Renal pelvis (tissue), 4 donors: ENCODE data around the gene TBC1D16. TPM values are rescaled to one million over a fixed set of nuclear protein-coding genes. Genes with fewer than 3 reads are reported as not detected.

ENCODE experiments used
- DNase-seq: peaks from one replicate; pipeline ENCODE4 v3.0.0-alpha.2; 2013
- polyA plus RNA-seq, 3 donors: library from polyadenylated mRNA; unstranded; fragments of 120-200 nt; gene quantifications; one replicate each; pipeline ENCODE4 v1.2.1, GENCODE V29; 2013; ENCODE audit not compliant: insufficient read length in 3 of 3

Gene TBC1D16
- polyA plus RNA-seq, 3 donors, result 32.7 to 44.9 (median 36.6) TPM

DNA sequence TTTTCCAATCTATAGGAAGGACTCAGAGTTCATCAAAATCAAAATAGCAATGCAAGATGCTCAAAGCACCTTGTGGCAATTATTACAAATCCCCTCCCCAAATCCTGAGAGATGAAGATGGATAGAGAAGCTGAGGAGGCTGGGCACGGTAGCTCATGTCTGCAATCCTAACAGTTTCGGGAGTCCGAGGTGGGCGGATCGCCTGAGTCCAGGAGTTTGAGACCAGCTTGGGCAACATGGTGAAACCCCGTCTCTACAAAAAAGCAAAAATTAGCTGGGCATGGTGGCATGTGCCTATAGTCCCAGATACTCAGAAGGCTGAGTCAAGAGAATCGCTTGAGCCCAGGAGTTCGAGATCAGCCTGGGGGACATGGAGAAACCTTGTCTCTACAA, 8.6 kb downstream of the TBC1D16 start:
- DNase-seq, result no peak

DNA sequence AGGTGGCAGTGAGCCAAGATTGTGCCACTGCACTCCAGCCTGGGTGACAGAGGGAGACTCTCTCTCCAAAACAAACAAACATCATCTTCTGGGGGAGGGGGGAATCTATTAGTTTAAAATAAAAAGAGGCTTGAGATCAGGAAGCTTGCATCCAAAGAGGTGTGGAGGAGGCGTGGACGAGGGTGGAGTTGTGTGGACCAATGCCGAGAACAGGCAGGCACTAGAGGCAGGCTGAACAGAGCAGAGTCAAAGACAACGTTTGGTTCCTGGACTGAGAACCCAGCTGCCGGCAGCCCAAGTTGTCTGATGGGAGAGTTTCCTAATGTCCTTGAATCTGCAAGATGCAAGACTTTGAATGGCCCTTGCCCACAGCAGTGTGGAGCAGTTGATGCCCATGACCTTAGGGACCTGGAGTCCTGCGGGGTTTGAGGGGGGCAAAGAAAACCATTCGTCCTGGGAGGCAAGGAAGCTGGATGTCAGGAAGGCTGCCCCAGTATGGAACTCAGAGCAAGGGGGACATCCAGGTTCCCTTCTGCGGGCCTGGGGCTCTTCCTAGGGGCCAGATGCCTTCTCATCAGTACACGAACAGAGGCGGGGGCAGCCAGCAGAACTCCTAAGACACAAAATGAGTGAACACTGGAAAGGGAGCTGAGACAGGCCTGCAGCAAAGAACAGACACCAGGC, 9.2 kb downstream of the TBC1D16 start:
- DNase-seq, result no peak

DNA sequence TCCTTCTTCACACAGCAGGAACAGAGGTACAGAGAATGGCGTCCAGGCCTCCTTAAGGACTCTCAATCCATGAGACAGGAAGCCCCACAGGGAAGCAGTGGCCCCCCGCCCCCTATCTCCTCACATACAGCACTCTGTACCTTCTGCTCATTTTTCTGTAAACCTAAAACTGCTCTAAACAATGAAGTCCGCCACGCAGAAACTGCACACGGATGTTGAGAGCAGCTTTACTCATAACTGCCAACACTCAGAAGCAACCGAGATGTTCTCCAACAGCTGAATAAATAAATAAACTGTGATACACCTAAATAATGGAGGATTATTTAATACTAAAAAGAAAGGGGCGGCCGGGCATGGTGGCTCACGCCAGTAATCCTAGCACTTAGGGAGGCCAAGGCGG, 9.9 kb downstream of the TBC1D16 start:
- DNase-seq, result no peak

DNA sequence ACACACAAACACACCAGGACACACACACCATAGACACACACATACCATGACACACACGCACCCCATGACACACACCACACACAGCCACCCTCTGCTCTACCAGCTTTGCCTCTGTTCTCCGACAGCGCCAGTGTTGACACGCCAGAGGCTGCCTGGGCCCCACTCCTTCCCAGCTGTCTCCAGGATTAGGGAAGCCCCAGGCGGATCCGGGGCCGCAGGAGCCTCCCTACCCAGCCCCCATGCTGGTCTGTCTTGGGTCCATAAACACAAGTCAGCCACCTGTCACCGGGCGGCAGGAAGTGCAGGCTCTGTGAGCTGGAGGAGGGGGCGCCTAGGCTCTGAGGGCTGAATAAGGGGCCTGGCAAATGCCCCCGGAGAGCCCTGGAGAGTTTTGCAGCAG, 10.5 kb downstream of the TBC1D16 start:
- DNase-seq, result no peak

DNA sequence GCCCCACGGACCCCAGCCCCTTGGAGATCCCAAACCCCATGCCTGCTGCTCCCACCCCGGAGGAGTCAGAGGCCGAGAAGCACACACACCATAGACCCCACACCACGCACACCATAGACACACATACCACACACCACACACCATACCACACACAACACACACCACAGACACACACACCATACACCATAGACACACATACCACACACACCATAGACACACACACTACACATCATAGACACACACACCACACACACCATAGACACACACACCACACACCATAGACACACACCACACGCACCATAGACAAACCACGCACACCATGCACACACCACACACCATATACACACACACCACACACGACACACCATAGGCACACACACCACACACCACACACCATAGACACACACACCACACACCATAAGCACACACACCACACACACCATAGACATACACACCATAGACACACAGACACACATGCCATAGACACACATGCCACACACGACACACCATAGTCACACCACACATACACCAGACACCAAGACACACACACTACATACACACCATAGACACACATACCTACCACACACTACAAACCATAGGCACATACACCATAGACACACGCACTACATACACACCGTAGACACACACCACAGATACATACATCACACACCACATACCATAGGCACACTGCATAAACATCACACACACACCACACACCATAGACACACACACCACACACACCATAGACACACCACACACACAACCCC, 11.3 kb downstream of the TBC1D16 start:
- DNase-seq, result no peak

DNA sequence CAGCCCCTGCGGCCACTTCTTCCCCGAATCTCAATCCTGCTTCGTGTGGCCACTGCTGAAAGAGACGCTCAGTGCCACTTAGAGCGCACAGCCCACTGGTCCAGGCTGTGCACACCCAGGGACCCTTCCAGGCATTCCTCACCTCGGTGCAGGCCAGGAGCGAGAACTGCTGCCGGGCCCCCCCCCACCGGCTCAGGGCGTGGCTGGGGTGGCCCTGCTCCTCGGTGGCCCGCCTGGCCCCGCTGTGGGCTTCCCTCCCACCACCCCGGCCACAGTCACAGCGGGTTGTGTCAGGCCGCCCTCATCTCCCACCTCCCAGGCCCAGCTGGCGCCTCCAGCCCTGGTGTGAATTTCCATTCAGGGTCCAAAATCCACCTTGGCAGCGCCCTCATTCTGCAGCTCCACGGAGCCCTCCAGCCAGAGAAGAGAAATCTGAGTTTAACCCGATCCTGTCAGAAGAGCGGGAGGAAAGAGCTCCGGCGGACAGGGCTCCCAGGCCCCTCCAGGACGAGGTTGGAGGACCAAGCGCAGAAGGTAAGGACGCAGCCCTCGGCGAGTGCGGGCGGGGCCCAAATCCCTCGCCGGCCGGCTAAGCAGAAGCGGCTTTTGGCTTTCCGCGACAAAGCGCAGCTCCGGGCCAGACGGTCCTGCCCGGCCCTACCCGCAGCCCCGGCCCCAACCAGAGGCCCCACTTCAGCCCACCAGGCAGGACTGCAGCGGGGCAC, 12.0 kb downstream of the TBC1D16 start:
- DNase-seq, result no peak

DNA sequence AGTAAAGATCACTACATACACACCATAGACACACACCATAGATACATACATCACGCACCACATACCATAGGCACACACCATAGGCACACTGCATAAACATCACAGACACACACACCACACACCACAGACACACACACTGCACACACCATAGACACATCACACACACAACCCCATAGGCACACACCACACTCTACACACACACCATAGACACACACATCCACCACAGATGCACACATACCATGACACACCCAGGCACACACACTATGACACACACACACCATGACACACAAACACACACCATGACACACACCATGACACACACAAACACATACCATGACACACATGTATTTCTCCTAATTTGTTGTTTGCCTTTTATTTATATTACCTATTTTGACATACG, 14.1 kb downstream of the TBC1D16 start:
- no peak for DNase-seq

DNA sequence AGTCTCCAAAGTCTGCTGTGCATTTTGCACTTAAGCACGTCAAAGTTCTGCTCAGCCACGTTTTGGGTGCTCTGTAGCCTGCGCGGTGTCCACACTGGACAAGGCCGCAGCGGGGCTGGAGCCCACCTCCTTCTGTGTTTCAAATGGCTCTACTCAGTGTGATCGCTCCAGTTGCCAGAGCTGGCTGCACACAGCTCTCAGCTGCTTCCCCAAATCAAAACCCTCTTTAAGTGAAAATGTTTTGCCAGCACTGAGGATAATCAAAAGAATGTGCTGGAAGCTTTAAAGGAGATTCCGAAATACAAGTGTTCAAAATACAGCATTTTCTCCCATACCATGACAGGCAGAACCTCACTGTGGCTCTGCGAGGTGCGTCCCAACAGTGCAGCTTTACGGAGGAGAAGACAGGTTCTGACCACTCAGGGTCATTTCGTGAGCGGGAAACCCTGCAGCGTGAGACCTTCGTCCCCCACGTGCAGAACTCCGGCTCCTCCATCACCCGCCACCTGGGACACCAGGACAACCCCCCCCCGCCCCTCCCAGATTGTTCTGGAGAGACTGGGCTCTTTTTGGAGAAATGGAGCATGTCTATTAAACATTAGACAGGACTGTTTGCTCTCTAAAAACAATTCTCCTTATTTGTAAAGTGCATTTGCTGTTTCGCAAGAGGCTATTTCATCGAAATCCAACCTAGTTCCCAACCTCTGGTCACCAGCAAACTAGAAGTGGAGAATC, 16.6 kb downstream of the TBC1D16 start:
- no peak for DNase-seq

DNA sequence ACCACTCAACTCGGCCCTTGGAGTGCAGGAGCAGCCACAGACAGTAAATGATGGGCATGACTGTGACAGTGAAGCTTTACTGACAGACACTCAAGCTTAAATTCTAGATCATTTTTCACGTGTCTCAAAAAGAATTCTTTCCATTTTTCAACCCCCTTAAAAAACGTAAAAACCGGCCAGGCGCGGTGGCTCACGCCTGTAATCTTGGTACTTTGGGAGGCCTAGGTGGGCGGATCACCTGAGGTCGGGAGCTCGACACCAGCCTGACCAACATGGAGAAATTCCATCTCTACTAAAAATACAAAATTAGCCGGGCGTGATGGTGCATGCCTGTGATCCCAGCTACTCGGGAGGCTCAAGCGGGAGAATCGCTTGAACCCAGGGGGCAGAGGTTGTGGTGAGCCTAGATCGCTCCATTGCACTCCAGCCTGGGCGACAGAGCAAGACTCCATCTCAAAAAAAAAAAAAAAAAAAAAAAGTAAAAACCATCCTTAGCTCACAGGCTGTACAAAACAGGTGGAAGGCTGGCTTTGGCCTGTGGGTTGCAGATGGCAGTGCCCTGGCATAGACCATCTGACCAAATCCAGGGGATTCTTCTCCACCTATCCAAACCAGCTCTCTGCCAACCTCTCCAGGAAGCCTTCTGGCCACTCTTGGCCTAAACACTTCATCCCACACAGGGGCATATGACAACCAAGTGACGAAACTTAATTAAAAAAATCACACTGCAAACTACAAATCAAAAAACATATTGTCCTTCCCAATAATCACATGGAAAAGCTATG, 18.3 kb downstream of the TBC1D16 start:
- no peak for DNase-seq

DNA sequence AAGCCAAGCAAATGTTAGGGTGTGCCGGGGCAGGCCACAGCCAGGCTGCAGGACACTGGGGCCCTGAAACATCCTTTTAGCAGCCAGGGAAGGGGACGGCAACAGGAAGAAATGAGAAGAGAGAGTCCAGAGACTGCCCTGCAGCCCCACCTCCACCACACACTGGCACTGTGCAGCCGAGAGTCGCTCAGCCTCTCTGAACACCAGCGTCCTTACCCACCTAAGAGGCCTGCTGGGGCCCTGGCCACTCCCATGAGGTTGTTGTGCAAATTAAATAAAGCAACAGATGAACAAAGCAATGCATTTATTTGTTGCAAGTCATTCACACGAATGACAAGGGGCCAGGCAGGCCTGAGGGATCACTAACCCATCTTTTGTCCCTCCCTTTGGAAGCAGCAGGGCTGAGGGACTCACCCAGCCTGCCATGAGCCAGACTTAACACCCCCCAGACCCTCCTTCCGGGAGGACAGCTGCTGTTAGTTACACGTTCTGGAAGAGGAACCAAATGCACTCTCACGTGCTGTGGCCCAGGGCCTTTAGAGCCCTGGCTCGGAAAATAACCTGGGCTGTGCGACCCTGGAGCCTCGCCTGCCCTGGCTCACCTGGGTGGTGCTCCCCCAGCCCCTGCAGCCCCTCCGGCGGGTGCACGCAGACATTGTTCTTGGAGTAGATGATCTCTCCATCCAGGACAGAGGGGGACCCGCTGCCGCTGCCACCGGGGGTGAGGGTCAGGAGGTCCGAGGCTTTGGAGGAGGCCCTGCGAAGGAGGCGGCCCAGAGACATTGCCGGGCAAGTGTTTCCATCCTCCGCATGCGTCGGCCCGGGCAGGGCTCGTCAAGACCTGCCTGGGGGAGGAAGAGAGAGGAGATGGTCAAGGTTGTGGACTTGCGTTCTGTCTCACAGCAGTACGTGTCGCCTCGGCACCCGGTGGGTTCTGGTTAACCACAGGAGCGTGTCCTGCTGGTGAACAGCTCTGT, 22.6 kb downstream of the TBC1D16 start:
- DNase-seq, result no peak

DNA sequence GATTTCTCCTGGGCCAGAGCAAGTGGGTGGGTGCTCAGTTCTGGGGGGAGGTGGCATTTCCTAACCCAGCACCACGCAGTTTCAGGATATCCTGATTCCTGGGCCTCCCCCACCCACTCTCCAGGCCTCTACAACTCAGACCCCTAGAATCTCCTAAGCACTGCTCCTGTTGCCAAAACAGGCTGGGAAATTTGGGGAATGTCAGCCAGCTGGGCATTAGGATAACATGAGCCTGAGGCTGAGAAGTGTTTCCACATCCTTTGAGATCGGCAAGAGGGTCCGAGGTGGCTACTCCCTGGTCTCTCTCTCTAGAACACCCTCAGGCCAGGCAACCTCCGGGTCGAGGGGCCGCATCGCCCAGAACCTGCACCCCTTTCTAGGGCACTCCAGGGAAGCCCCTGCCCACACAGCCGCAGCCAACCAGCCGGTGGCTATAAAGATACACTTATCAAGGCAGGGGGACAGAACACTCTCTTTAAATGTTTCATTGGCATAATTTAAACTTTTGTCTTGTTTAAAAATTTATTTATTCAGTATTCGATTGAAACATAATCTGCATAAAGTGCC, 23.6 kb downstream of the TBC1D16 start:
- no peak for DNase-seq

DNA sequence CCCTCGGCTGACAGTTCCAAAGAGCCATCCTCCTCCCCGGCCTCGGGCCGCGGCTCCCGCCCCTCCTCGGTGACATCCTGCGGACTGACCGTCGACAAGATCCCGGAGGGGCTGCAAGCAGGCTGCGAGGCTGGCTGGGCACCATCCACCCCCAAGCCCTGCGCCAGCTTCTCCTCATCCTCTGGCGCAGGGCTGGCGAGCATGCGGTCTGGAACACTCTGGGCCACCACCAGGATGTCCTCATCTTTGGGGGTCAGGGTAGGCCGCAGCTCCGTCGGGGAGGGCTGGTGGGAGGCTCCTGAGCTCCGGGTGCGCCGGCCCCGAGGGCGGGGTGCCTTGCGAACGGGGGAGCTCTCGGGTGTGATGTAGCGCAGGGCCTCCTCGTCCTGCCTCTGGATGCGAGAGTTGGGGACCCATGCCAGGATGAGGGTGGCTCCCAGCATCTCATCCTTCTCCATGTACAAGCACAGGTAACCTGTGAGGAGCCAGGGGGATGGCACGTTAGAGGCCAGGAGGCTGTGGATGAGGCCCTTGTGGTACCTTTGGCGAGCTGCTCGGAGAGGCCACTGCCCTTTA, 25.3 kb downstream of the TBC1D16 start:
- no peak for DNase-seq

DNA sequence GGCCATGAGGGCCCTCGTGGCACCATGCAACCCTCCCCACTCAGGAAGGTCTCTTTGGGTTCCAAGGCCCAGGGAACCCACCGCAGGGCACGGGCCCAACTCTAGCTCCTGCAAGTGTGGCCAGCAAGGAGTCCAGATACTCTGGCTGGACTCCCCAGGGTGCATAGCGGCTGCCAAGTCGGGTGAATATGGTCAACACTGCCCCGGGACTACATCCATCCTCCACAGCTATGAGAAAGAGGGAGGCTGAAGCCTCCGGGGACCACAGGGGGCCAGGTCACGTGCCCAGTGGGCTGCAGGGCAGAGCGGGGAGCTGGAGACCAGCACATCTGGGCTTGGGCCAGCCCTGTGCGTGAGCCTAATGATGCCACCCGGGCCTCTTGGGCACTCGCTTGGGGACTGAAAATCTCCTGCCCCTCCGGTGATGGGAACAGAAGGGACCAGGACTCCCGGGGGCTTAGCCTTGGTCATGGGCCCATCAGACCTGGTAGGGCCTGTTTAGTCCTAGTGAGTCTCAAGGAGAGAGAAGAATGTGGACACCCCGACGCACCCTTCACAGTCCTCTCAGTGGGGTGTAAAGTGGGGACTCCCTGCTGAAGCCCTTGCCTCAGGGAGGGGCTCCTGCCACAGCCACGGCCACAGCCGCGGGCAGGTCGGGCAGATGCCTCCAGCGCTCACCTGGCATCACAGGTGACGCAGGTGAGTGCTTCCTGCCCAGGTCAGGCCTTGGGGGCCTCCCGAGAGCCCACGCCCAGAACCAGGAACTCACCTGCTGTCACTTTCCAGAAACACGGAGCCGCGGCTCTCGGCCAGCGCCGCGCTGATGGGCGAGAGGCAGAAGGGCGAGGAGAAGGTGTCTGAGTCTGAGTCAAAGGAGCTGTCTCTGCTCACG, 26.0 kb downstream of the TBC1D16 start:
- no peak for DNase-seq

DNA sequence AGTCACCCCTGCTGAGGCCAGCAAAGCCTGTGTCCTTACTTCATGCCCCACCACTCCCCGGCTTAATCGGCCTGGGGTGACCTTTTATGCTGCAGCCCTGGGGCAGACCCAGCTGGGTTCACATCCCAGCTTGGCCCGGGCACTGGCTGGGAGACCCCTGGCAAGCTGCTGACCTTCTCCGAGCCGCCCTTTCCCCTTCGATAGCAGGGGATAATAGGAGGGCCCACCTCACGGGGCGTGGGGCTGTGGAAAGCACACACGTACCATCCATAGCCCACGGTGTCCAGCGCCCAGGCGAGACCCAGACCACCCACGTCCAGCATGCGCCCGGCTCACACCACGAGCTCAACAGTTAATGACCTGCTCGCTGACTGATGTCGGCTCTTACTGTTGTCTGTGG, 26.8 kb downstream of the TBC1D16 start:
- no peak for DNase-seq

DNA sequence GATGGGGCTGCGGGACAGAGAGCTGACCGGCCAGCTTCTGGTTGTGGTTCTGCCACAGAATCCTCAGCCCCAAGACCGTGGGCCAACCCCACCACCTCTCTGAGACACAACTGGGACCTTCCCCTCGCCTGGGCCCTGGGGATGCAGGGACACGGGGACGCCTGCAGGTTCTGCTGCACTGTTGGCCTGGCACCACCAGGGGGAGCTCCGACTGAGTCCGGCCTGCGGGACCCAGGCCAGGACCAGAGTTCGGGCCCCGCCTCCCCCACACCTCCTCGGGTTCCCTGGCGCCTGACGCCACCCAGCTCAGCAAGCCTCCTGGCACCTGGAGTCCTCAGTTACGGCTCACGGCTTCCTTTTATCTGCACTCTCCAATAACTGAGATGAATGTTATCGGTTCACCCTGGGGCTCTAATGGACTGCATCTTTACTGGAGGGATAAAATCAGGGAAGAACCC, 27.3 kb downstream of the TBC1D16 start:
- DNase-seq, result no peak

DNA sequence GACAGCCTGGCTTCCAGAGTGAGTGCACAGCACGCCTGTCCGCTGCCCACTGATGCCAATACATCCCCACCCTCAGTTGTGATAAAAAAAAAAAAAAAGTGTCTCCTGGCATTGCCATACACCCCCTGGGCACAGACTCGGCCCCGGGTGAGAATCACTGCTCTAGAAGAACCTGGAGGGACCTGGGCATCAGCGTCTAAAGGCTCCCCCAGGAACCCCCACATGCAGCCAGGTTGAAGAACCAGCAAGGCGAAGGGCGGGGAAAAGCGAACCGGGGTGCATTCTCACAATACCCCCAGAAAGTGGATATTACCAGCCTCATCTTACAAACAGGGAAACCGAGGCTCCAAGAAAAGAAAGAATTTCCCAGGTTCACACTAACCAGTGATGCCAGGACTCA, 27.7 kb downstream of the TBC1D16 start:
- no peak for DNase-seq

DNA sequence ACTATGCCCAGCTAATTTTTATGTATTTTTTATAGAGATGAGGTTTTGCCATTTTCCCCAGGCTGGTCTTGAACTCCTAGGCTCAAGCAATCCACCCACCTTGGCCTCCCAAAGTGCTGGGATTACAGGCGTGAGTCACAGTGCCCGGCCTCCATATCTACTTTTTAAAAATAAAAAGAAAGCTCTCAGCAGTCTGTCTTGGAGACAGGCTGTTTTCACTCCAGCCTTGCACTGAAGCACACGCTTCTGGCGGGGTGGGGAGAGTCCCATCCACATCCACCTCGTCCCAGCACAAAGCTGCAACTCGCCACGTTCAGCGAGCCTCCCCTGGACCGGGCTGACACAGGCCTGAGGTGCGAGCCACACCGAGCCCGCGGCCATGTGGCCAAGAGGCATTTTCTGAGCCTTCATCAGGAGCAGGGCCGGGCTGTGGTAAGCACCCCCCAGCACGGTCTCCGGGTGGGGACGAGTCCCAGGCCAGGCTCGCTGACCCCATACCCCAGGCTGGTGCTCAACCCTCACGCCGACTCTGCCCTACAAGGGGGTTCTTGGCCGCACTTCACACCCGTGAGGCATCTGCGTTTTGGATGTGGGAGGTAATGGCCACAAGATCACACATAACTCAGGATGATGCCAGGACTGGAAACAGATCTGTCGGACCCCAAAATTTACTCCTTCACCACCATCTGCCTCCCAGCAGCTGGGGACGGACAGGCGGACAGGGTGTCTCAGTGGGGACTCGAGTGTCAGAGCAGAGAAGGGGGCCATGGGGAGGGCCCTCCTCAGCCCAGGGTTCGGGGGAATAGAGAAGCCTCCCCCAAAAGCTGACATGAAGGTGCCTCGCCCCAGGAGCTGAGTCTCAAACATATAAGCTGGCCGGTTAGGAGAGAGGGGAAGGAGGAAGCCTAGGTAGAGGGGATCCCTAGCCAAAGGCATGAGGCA, 28.6 kb downstream of the TBC1D16 start:
- DNase-seq, result no peak
